DND-41 (cell line): ENCODE data around the gene PLCD1.

Source experiments
- CTCF ChIP-seq: IDR thresholded peaks from 2 replicates; pipeline ENCODE4 v1.5.1; 2012; ENCODE audit warnings: borderline replicate concordance, low read length, moderate library complexity, mild to moderate bottlenecking; ENCODE audit not compliant: poor library complexity, severe bottlenecking; ENCODE audit errors: extremely low read depth
- EZH2 ChIP-seq: IDR thresholded peaks from 3 replicates; pipeline ENCODE4 v1.6.1; 2012; ENCODE audit warnings: borderline replicate concordance, low read depth, mild to moderate bottlenecking, moderate library complexity, low read length, inconsistent platforms; ENCODE audit not compliant: severe bottlenecking

GRCh38 chr3:37964716-37965115 lies 64.7 kb downstream of the PLCD1 start:
- TF ChIP-seq CTCF (no peak), EZH2 (no peak)
